Natural killer cell treated with Interleukin-12 subunit alpha and Interleukin-12 subunit beta and Interleukin-15 and Interleukin-18, amount 100 ng/mL, for 72 hours (primary cell): Measurements from ENCODE around the gene MTCL3.
"Not testable (repeated sequence)": the region's sequence is repeated elsewhere in the genome, so short reads cannot be mapped to it uniquely, and the experiment has no call there.

Source experiments
- ATAC-seq, 2 donors: fragments of 150-1000 bp; cut with Tn5 transposase in 1 of 2; sonication (Bioruptor Pico), chemical (Tn5 transposase) in 1 of 2; 2 replicates each; pipeline ENCODE4 v1.10.0; 2021
- DNase-seq: peaks from one replicate; pipeline ENCODE4 v3.0.0; 2022; ENCODE audit warnings: low spot score
- H3K27ac Mint-ChIP-seq, 2 donors: 1 replicate in 1 of 2; 2 replicates in 1 of 2; pipeline ENCODE4 v1.8.0; 2022; ENCODE audit warnings: mixed read lengths in 2 of 2, mild to moderate bottlenecking in 1 of 2, moderate library complexity in 1 of 2
- H3K27me3 Mint-ChIP-seq, 2 donors: 1 replicate in 1 of 2; 2 replicates in 1 of 2; pipeline ENCODE4 v1.8.0; 2022; ENCODE audit warnings: mixed read lengths in 2 of 2
- H3K36me3 Mint-ChIP-seq: one replicate; pipeline ENCODE4 v1.8.0; 2022; ENCODE audit warnings: mixed read lengths
- H3K4me1 Mint-ChIP-seq, 2 donors: 1 replicate in 1 of 2; 2 replicates in 1 of 2; pipeline ENCODE4 v1.8.0; 2022; ENCODE audit warnings: low read depth in 2 of 2, mixed read lengths in 2 of 2, mild to moderate bottlenecking in 1 of 2
- H3K4me3 Mint-ChIP-seq: one replicate; pipeline ENCODE4 v1.8.0; 2022; ENCODE audit warnings: mixed read lengths
- H3K9me3 Mint-ChIP-seq: 2 replicates; pipeline ENCODE4 v1.8.0; 2022; ENCODE audit warnings: mixed read lengths

MTCL3 gene

GRCh38 chr6:127453845-127454619 is 65.1 kb downstream of the MTCL3 start:
- Mint-ChIP-seq H3K4me3 (no peak overlapping the region), H3K27me3 (peaks cover 13 to 29% of the 10 kb centered on the region in 2 donors), H3K36me3 (no peaks in the 10 kb centered on the region), H3K27ac (no peak overlapping the region), H3K9me3 (no peaks in the 10 kb centered on the region), H3K4me1 (no peaks in the 10 kb centered on the region)
- ATAC-seq (no peak), DNase-seq (no peak)

GRCh38 chr6:127452803-127453202 is 66.3 kb downstream of the MTCL3 start:
- DNase-seq, result no peak
- Mint-ChIP-seq H3K27ac (no peak overlapping the region), H3K27me3 (peaks cover 16 to 26% of the 10 kb centered on the region in 2 donors), H3K4me1 (no peaks in the 10 kb centered on the region), H3K36me3 (no peaks in the 10 kb centered on the region), H3K9me3 (no peaks in the 10 kb centered on the region), H3K4me3 (no peak overlapping the region)
- ATAC-seq, result no peak

- Mint-ChIP-seq H3K27ac (no peak overlapping the region), H3K36me3 (no peaks in the 10 kb centered on the region), H3K27me3 (peaks cover 15 to 32% of the 10 kb centered on the region in 2 donors), H3K4me1 (no peaks in the 10 kb centered on the region), H3K9me3 (no peaks in the 10 kb centered on the region), H3K4me3 (no peak overlapping the region)
- DNase-seq (no peak), ATAC-seq (no peak)
These were observed 67.7 kb downstream of the MTCL3 start for GRCh38 chr6:127451388-127451787.

GRCh38 chr6:127447780-127448179 is 71.4 kb downstream of the MTCL3 start:
- peaks cover 15 to 17% of the 10 kb centered on the region in 2 donors for H3K27me3 Mint-ChIP-seq
- ATAC-seq, result no peak
- no peak for DNase-seq
- no peaks in the 10 kb centered on the region for H3K36me3 Mint-ChIP-seq
- H3K4me1 Mint-ChIP-seq, result no peaks in the 10 kb centered on the region
- H3K27ac Mint-ChIP-seq, result no peak overlapping the region
- no peak overlapping the region for H3K4me3 Mint-ChIP-seq
- H3K9me3 Mint-ChIP-seq, result no peaks in the 10 kb centered on the region

GRCh38 chr6:127446356-127446755 is 72.8 kb downstream of the MTCL3 start:
- peaks cover 13 to 17% of the 10 kb centered on the region in 2 donors for H3K27me3 Mint-ChIP-seq
- DNase-seq, result no peak
- no peaks in the 10 kb centered on the region for H3K9me3 Mint-ChIP-seq
- H3K4me1 Mint-ChIP-seq, result no peaks in the 10 kb centered on the region
- ATAC-seq, result no peak
- H3K27ac Mint-ChIP-seq, result no peak overlapping the region
- H3K4me3 Mint-ChIP-seq, result no peak overlapping the region
- no peaks in the 10 kb centered on the region for H3K36me3 Mint-ChIP-seq

GRCh38 chr6:127441881-127442280 is 77.3 kb downstream of the MTCL3 start:
- ATAC-seq (no peak), DNase-seq (no peak)
- Mint-ChIP-seq H3K9me3 (no peaks in the 10 kb centered on the region), H3K4me1 (no peaks in the 10 kb centered on the region), H3K36me3 (no peaks in the 10 kb centered on the region), H3K4me3 (no peak overlapping the region), H3K27me3 (peaks cover 8% of the 10 kb centered on the region in 2 donors), H3K27ac (no peak overlapping the region)

- ATAC-seq, result no peak
These were observed 79.4 kb downstream of the MTCL3 start for GRCh38 chr6:127439718-127440117.

GRCh38 chr6:127436578-127437110 is 82.5 kb downstream of the MTCL3 start:
- no peak for DNase-seq
- peaks cover 0 to 16% of the 10 kb centered on the region in 2 donors for H3K27me3 Mint-ChIP-seq
- H3K4me1 Mint-ChIP-seq, result no peaks in the 10 kb centered on the region
- no peak for ATAC-seq
- H3K9me3 Mint-ChIP-seq, result no peaks in the 10 kb centered on the region
- no peak overlapping the region for H3K4me3 Mint-ChIP-seq
- H3K27ac Mint-ChIP-seq, result no peak overlapping the region
- H3K36me3 Mint-ChIP-seq, result no peaks in the 10 kb centered on the region

More at GRCh38 chr6:127439718-127440117, 79.4 kb downstream of the MTCL3 start:
- H3K4me1 Mint-ChIP-seq, result no peaks in the 10 kb centered on the region
- H3K4me3 Mint-ChIP-seq, result no peak overlapping the region
- H3K27ac Mint-ChIP-seq, result no peak overlapping the region
- H3K36me3 Mint-ChIP-seq, result no peaks in the 10 kb centered on the region
- H3K27me3 Mint-ChIP-seq, result peaks cover 4 to 14% of the 10 kb centered on the region in 2 donors
- no peaks in the 10 kb centered on the region for H3K9me3 Mint-ChIP-seq
- no peak for DNase-seq

GRCh38 chr6:127435626-127436220 is 83.4 kb downstream of the MTCL3 start:
- H3K4me3 Mint-ChIP-seq, result no peak overlapping the region
- no peaks in the 10 kb centered on the region for H3K36me3 Mint-ChIP-seq
- no peaks in the 10 kb centered on the region for H3K4me1 Mint-ChIP-seq
- peaks cover 0 to 20% of the 10 kb centered on the region in 2 donors for H3K27me3 Mint-ChIP-seq
- no peak for DNase-seq
- H3K27ac Mint-ChIP-seq, result no peak overlapping the region
- H3K9me3 Mint-ChIP-seq, result no peaks in the 10 kb centered on the region
- ATAC-seq, result no peak

GRCh38 chr6:127434651-127435050 is 84.5 kb downstream of the MTCL3 start:
- Mint-ChIP-seq H3K27me3 (peaks cover 0 to 15% of the 10 kb centered on the region in 2 donors), H3K9me3 (no peaks in the 10 kb centered on the region), H3K4me3 (no peak overlapping the region), H3K36me3 (no peaks in the 10 kb centered on the region), H3K27ac (no peak overlapping the region), H3K4me1 (no peaks in the 10 kb centered on the region)
- ATAC-seq (no peak), DNase-seq (no peak)

- not testable (repeated sequence) for H3K4me1 Mint-ChIP-seq, ATAC-seq, H3K27ac Mint-ChIP-seq, H3K27me3 Mint-ChIP-seq, H3K4me3 Mint-ChIP-seq, DNase-seq, H3K9me3 Mint-ChIP-seq, H3K36me3 Mint-ChIP-seq
These were observed 90.6 kb downstream of the MTCL3 start for GRCh38 chr6:127428562-127428961.

- no peaks in the 10 kb centered on the region for H3K9me3 Mint-ChIP-seq
- H3K36me3 Mint-ChIP-seq, result no peaks in the 10 kb centered on the region
- H3K4me1 Mint-ChIP-seq, result peaks cover 11 to 12% of the 10 kb centered on the region in 2 donors
- H3K27me3 Mint-ChIP-seq, result no peaks in the 10 kb centered on the region
- no peak overlapping the region for H3K4me3 Mint-ChIP-seq
- ATAC-seq (no peak), DNase-seq (no peak)
- H3K27ac Mint-ChIP-seq, result no peak overlapping the region
These were observed 95.2 kb downstream of the MTCL3 start for GRCh38 chr6:127423921-127424320.
